Embryonic facial prominence (tissue), 1 donor: ENCODE data around the gene ZKSCAN8.

Experiments
- DNase-seq: peaks from one replicate; pipeline ENCODE4 v3.0.0-alpha.2; 2016; ENCODE audit errors: extremely low spot score

Gene ZKSCAN8

GRCh38 chr6:28139860-28140543 lies 1.7 kb upstream of the ZKSCAN8 start:
- no peak for DNase-seq

GRCh38 chr6:28140616-28141015 lies 1.1 kb upstream of the ZKSCAN8 start:
- DNase-seq, result no peak

- no peak for DNase-seq
These were observed 763 bp downstream of the ZKSCAN8 start for GRCh38 chr6:28142446-28142845.

- DNase-seq, result no peak
These were observed 3.5 kb downstream of the ZKSCAN8 start for GRCh38 chr6:28145231-28145630.

GRCh38 chr6:28152531-28152930 lies 10.8 kb downstream of the ZKSCAN8 start:
- no peak for DNase-seq

GRCh38 chr6:28153546-28153945 lies 11.9 kb downstream of the ZKSCAN8 start:
- no peak for DNase-seq

GRCh38 chr6:28154357-28154756 lies 12.7 kb downstream of the ZKSCAN8 start:
- DNase-seq, result no peak

GRCh38 chr6:28158318-28158717 lies 16.6 kb downstream of the ZKSCAN8 start:
- no peak for DNase-seq

GRCh38 chr6:28159029-28159607 lies 17.4 kb downstream of the ZKSCAN8 start:
- DNase-seq, result no peak

GRCh38 chr6:28160233-28160632 lies 18.6 kb downstream of the ZKSCAN8 start:
- DNase-seq, result no peak

GRCh38 chr6:28161410-28162079 lies 19.9 kb downstream of the ZKSCAN8 start:
- no peak for DNase-seq

- DNase-seq, result no peak
These were observed 23.9 kb downstream of the ZKSCAN8 start for GRCh38 chr6:28165563-28165962.

- DNase-seq, result no peak
These were observed 25.4 kb downstream of the ZKSCAN8 start for GRCh38 chr6:28167068-28167467.

GRCh38 chr6:28167926-28168325 lies 26.2 kb downstream of the ZKSCAN8 start:
- DNase-seq, result no peak

- DNase-seq, result no peak
These were observed 29.6 kb downstream of the ZKSCAN8 start for GRCh38 chr6:28171271-28171670.

- DNase-seq, result no peak
These were observed 30.3 kb downstream of the ZKSCAN8 start for GRCh38 chr6:28172006-28172405.

GRCh38 chr6:28176373-28176772 lies 34.7 kb downstream of the ZKSCAN8 start:
- no peak for DNase-seq

- DNase-seq, result no peak
These were observed 40.6 kb downstream of the ZKSCAN8 start for GRCh38 chr6:28182255-28182654.

- DNase-seq, result no peak
These were observed 46.7 kb downstream of the ZKSCAN8 start for GRCh38 chr6:28188111-28188979.

GRCh38 chr6:28200020-28200419 lies 58.3 kb downstream of the ZKSCAN8 start:
- DNase-seq, result no peak

- DNase-seq, result no peak
These were observed 61.5 kb downstream of the ZKSCAN8 start for GRCh38 chr6:28203201-28203600.

GRCh38 chr6:28205879-28206278 lies 64.2 kb downstream of the ZKSCAN8 start:
- no peak for DNase-seq
